Right ventricle myocardium superior (tissue), 1 donor: ENCODE measurements around the gene HTRA3. TPM values are rescaled to one million over a fixed set of nuclear protein-coding genes. Genes with fewer than 3 reads are reported as not detected.
A peak's percentile ranks its signal among the peaks of the same experiment; 100 is the strongest.

ENCODE experiments used
- ATAC-seq: fragments of 200-7000 bp; cut with Tn5 transposase; one replicate; pipeline ENCODE4 v1.9.1; 2020; ENCODE audit warnings: mild to moderate bottlenecking; ENCODE audit not compliant: poor library complexity
- DNase-seq: peaks from one replicate; pipeline ENCODE4 v3.0.0-alpha.2; 2020
- intact Hi-C: fragments of 100-400 bp; cut with DNase I; formaldehyde crosslinking; loops from one replicate; pipeline ENCODE4 v1.11.2; 2022
- total RNA-seq: library from RNA; stranded (reverse); fragmentation: NEBNext Ultra II Directional; extraction: Animal tissue kit (Norgen Biotek cat#: 25700); gene quantifications from one replicate; pipeline ENCODE4 v1.2.1, GENCODE V29; 2021
- donor health status: DM: no; HTN: yes; CAD: no; lungs with severe emphysema.

HTRA3 gene
- total RNA-seq, 1 donor from 2014 or later: 123 TPM

GRCh38 chr4:8312069-8312445 lies 42.5 kb downstream of the HTRA3 start:
- DNase-seq (no peak), ATAC-seq (no peak)
- intact Hi-C loops: no loop called here

- intact Hi-C loops: no loop called here
- DNase-seq: no peak
- ATAC-seq: no peak
Observed at GRCh38 chr4:8312976-8313375, 43.4 kb downstream of the HTRA3 start.

GRCh38 chr4:8314691-8315255 lies 45.2 kb downstream of the HTRA3 start:
- DNase-seq (peak; percentile 6), ATAC-seq (no peak)
- intact Hi-C loops: loop anchor here (5.0 kb wide), 1 partner anchor 88 kb away; no protein-coding TSS in a partner anchor

GRCh38 chr4:8315435-8316250 lies 46.1 kb downstream of the HTRA3 start:
- intact Hi-C loops: loop anchor here (5.0 kb wide), 1 partner anchor 87 kb away; no protein-coding TSS in a partner anchor
- ATAC-seq (peak; percentile 28), DNase-seq (peak; percentile 56)

GRCh38 chr4:8316251-8316771 lies 46.8 kb downstream of the HTRA3 start:
- DNase-seq (peak; percentile 31), ATAC-seq (no peak)
- intact Hi-C loops: loop anchor here (5.0 kb wide), 1 partner anchor 86 kb away; no protein-coding TSS in a partner anchor

GRCh38 chr4:8316911-8317351 lies 47.4 kb downstream of the HTRA3 start:
- DNase-seq (peak; percentile 31), ATAC-seq (no peak)
- intact Hi-C loops: loop anchor here (5.0 kb wide), 1 partner anchor 85 kb away; no protein-coding TSS in a partner anchor

GRCh38 chr4:8317474-8317873 lies 47.9 kb downstream of the HTRA3 start:
- intact Hi-C loops: loop anchor here (5.0 kb wide), 1 partner anchor 85 kb away; no protein-coding TSS in a partner anchor
- no peak for DNase-seq
- no peak for ATAC-seq

- peak; percentile 20 for DNase-seq
- intact Hi-C loops: loop anchor here (5.0 kb wide), 1 partner anchor 84 kb away; no protein-coding TSS in a partner anchor
- ATAC-seq: no peak
Observed at GRCh38 chr4:8318509-8318908, 49.0 kb downstream of the HTRA3 start.

GRCh38 chr4:8319061-8319460 lies 49.5 kb downstream of the HTRA3 start:
- ATAC-seq (no peak), DNase-seq (peak; percentile 25)
- intact Hi-C loops: loop anchor here (5.0 kb wide), 1 partner anchor 83 kb away; no protein-coding TSS in a partner anchor

GRCh38 chr4:8319731-8320385 lies 50.3 kb downstream of the HTRA3 start:
- intact Hi-C loops: loop anchor here (5.0 kb wide), 1 partner anchor 82 kb away; no protein-coding TSS in a partner anchor
- DNase-seq (peak; percentile 84), ATAC-seq (peak; percentile 84)

- ATAC-seq (peak; percentile 36), DNase-seq (peak; percentile 36)
Observed at GRCh38 chr4:8320386-8320750, 50.8 kb downstream of the HTRA3 start.

GRCh38 chr4:8321220-8321619 lies 51.7 kb downstream of the HTRA3 start:
- DNase-seq: no peak
- intact Hi-C loops: no loop called here
- ATAC-seq: no peak

More at GRCh38 chr4:8320386-8320750, 50.8 kb downstream of the HTRA3 start:
- intact Hi-C loops: no loop called here

- ATAC-seq (no peak), DNase-seq (peak; percentile 5)
- intact Hi-C loops: no loop called here
Observed at GRCh38 chr4:8321771-8322170, 52.2 kb downstream of the HTRA3 start.

- intact Hi-C loops: no loop called here
- ATAC-seq: no peak
- DNase-seq: peak; percentile 8
Observed at GRCh38 chr4:8322794-8323704, 53.5 kb downstream of the HTRA3 start.

GRCh38 chr4:8323947-8324555 lies 54.5 kb downstream of the HTRA3 start:
- peak; percentile 8 for DNase-seq
- ATAC-seq: no peak
- intact Hi-C loops: no loop called here

- intact Hi-C loops: no loop called here
- ATAC-seq (no peak), DNase-seq (peak; percentile 11)
Observed at GRCh38 chr4:8324640-8325239, 55.2 kb downstream of the HTRA3 start.

GRCh38 chr4:8325291-8325973 lies 55.9 kb downstream of the HTRA3 start:
- DNase-seq: peak; percentile 46
- ATAC-seq: no peak
- intact Hi-C loops: no loop called here
